Stimulated activated CD4-positive, alpha-beta T cell treated with anti-CD3 and anti-CD28 coated beads, Interleukin-1b, Interleukin-23, amount 100 ng/mL, for 24 hours (primary cell): ENCODE results near the gene SLC24A4.
"Not testable (repeated sequence)": the region's sequence is repeated elsewhere in the genome, so short reads cannot be mapped to it uniquely, and the experiment has no call there.

Experiments used
- DNase-seq, 4 experiments: peaks; one replicate each; pipeline ENCODE4 v3.0.0-alpha.2; 2020; ENCODE audit warnings: low read depth in 4 of 4, low spot score in 1 of 4

SLC24A4 gene

GRCh38 chr14:92515546-92516343 is 192.8 kb downstream of the SLC24A4 start:
- no peak for DNase-seq

GRCh38 chr14:92516344-92516965 is 193.5 kb downstream of the SLC24A4 start:
- DNase-seq, result no peak

GRCh38 chr14:92516966-92517506 is 194.1 kb downstream of the SLC24A4 start:
- no peak for DNase-seq

- DNase-seq, result no peak
Observed at GRCh38 chr14:92517761-92518160, 194.8 kb downstream of the SLC24A4 start.

- DNase-seq, result no peak
Observed at GRCh38 chr14:92519246-92520101, 196.5 kb downstream of the SLC24A4 start.

- no peak for DNase-seq
Observed at GRCh38 chr14:92520102-92521057, 197.4 kb downstream of the SLC24A4 start.

GRCh38 chr14:92521058-92521415 is 198.1 kb downstream of the SLC24A4 start:
- DNase-seq, result no peak

- no peak for DNase-seq
Observed at GRCh38 chr14:92523752-92524151, 200.8 kb downstream of the SLC24A4 start.

- DNase-seq, result no peak
Observed at GRCh38 chr14:92524602-92525185, 201.7 kb downstream of the SLC24A4 start.

GRCh38 chr14:92525322-92526095 is 202.5 kb downstream of the SLC24A4 start:
- no peak for DNase-seq

GRCh38 chr14:92527721-92528120 is 204.8 kb downstream of the SLC24A4 start:
- DNase-seq, result no peak

- no peak for DNase-seq
Observed at GRCh38 chr14:92528486-92529100, 205.6 kb downstream of the SLC24A4 start.

- DNase-seq, result no peak
Observed at GRCh38 chr14:92529903-92530302, 206.9 kb downstream of the SLC24A4 start.

- DNase-seq, result peak in 1 of 4 experiments; percentile 27
Observed at GRCh38 chr14:92531106-92531873, 208.3 kb downstream of the SLC24A4 start.

GRCh38 chr14:92532490-92533163 is 209.7 kb downstream of the SLC24A4 start:
- no peak for DNase-seq

GRCh38 chr14:92534932-92535643 is 212.1 kb downstream of the SLC24A4 start:
- no peak for DNase-seq

- not testable (repeated sequence) for DNase-seq
Observed at GRCh38 chr14:92536231-92536630, 213.3 kb downstream of the SLC24A4 start.
